ENCODE results near the gene CLCA2. TPM values are rescaled to one million over a fixed set of nuclear protein-coding genes. Genes with fewer than 3 reads are reported as not detected.

The CLCA2 gene
- total and polyA plus RNA-seq, 2 experiments from 2014 or later = 0.34 TPM; not detected in 1

- no peaks in the 10 kb centered on the region for H3K27me3 ChIP-seq
- no peak for DNase-seq (ENCODE audit: low spot score)
- H3K4me1 ChIP-seq (ENCODE audit: insufficient read depth) = no peaks in the 10 kb centered on the region
- H3K9me2 ChIP-seq (replicated peaks; ENCODE audit: insufficient read depth) = no peaks in the 10 kb centered on the region
- no peaks in the 10 kb centered on the region for H3K36me3 ChIP-seq (replicated peaks; ENCODE audit: insufficient read depth, low read depth)
- no peak for TF ChIP-seq EZH2phosphoT487 (IDR thresholded peaks at IDR 0.05; ENCODE audit: low read depth, severe bottlenecking, unreplicated experiment)
- TF ChIP-seq EZH2 (IDR thresholded peaks at IDR 0.05; ENCODE audit: borderline replicate concordance) = no peak
- TF ChIP-seq CTCF (IDR thresholded peaks at IDR 0.05; ENCODE audit: poor library complexity) = no peak
- 88% methylated on average over 4 of the region's 4 CpGs for WGBS (ENCODE audit: low lambda C conversion rate, missing lambda C conversion rate)
- H3K79me2 ChIP-seq = no peaks in the 10 kb centered on the region
- H3K9me3 ChIP-seq (ENCODE audit: low read depth) = no peaks in the 10 kb centered on the region
- no peak overlapping the region for H3K27ac ChIP-seq
- H2AFZ ChIP-seq = no peak overlapping the region
- H4K20me1 ChIP-seq (ENCODE audit: insufficient read depth, poor library complexity, severe bottlenecking) = no peaks in the 10 kb centered on the region
- H3K4me3 ChIP-seq = no peak overlapping the region
- no peak overlapping the region for H3K4me2 ChIP-seq
Observed at GRCh38 chr1:86466986-86467385, 43.0 kb downstream of the CLCA2 start.

DNA sequence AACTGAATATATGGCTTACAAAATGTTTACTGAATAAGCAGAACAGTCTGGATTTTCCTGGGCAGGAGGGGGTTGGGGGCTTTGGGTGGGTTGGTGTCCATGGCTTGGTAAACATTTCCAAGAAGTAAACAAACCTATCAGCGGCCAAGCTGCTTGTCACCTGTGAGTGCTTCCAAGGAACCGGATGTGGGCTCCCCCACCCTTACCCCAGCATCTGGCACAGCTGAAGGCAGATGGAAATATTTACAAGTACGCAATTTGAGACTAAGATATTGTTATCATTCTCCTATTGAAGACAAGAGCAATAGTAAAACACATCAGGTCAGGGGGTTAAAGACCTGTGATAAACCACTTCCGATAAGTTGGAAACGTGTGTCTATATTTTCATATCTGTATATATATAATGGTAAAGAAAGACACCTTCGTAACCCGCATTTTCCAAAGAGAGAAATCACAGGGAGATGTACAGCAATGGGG is 44.6 kb downstream of the CLCA2 start, which contains the start of gene CLCA1:
Gene CLCA1, plus strand, starts transcription at position 427 of the 477 bp plus-strand sequence. Its CDS starts 45 bp downstream, at position 472.
- TF ChIP-seq EZH2phosphoT487 (IDR thresholded peaks at IDR 0.05; ENCODE audit: low read depth, severe bottlenecking, unreplicated experiment) = no peak
- TF ChIP-seq CTCF (IDR thresholded peaks at IDR 0.05; ENCODE audit: poor library complexity) = no peak
- no peak for TF ChIP-seq EZH2 (IDR thresholded peaks at IDR 0.05; ENCODE audit: borderline replicate concordance)
- H3K4me2 ChIP-seq = no peak within 1 kb of the TSS
- H3K9me3 ChIP-seq (ENCODE audit: low read depth) = no peaks in the 10 kb centered on the region
- no peak for DNase-seq (ENCODE audit: low spot score)
- H3K36me3 ChIP-seq (replicated peaks; ENCODE audit: insufficient read depth, low read depth) = no peaks in the 10 kb centered on the region
- H3K27me3 ChIP-seq = no peaks in the 10 kb centered on the region
- no peak within 1 kb of the TSS for H3K4me3 ChIP-seq
- no peaks in the 10 kb centered on the region for H3K9me2 ChIP-seq (replicated peaks; ENCODE audit: insufficient read depth)
- H2AFZ ChIP-seq = no peak within 1 kb of the TSS
- H3K27ac ChIP-seq = no peak within 1 kb of the TSS
- 56% methylated on average over 7 of the region's 7 CpGs for WGBS (ENCODE audit: low lambda C conversion rate, missing lambda C conversion rate)
- H3K79me2 ChIP-seq = no peaks in the 10 kb centered on the region
- no peaks in the 10 kb centered on the region for H4K20me1 ChIP-seq (ENCODE audit: insufficient read depth, poor library complexity, severe bottlenecking)
- H3K4me1 ChIP-seq (ENCODE audit: insufficient read depth) = no peaks in the 10 kb centered on the region

- no peaks in the 10 kb centered on the region for H3K9me2 ChIP-seq (replicated peaks; ENCODE audit: insufficient read depth)
- H3K4me2 ChIP-seq = no peak overlapping the region
- no peak for TF ChIP-seq EZH2 (IDR thresholded peaks at IDR 0.05; ENCODE audit: borderline replicate concordance)
- no peak for TF ChIP-seq EZH2phosphoT487 (IDR thresholded peaks at IDR 0.05; ENCODE audit: low read depth, severe bottlenecking, unreplicated experiment)
- TF ChIP-seq CTCF (IDR thresholded peaks at IDR 0.05; ENCODE audit: poor library complexity) = no peak
- no peaks in the 10 kb centered on the region for H3K36me3 ChIP-seq (replicated peaks; ENCODE audit: insufficient read depth, low read depth)
- no peak overlapping the region for H3K4me3 ChIP-seq
- no peaks in the 10 kb centered on the region for H4K20me1 ChIP-seq (ENCODE audit: insufficient read depth, poor library complexity, severe bottlenecking)
- DNase-seq (ENCODE audit: low spot score) = no peak
- 90% methylated on average over 10 of the region's 10 CpGs for WGBS (ENCODE audit: low lambda C conversion rate, missing lambda C conversion rate)
- no peaks in the 10 kb centered on the region for H3K27me3 ChIP-seq
- no peak overlapping the region for H2AFZ ChIP-seq
- H3K9me3 ChIP-seq (ENCODE audit: low read depth) = no peaks in the 10 kb centered on the region
- H3K27ac ChIP-seq = no peak overlapping the region
- H3K4me1 ChIP-seq (ENCODE audit: insufficient read depth) = no peaks in the 10 kb centered on the region
- no peaks in the 10 kb centered on the region for H3K79me2 ChIP-seq
Observed at GRCh38 chr1:86470859-86471258, 46.9 kb downstream of the CLCA2 start.

DNA sequence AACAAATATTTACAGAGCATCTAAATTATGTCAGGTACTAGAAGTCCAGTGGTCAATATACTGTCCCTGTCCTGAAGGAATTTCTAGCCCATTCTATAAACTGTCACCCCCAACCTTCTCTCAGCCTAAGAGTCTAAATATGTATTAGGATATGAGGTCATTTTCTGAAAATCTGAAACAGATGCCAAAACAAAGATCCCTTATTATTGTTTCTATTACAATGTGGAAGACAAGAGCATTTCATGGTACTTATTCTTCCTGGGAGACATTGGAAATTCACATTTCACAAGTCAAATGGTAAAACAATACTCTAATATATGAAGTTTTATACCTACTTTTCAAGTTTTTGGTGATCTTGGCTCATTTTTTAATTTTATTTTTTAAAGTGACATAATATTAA is 47.3 kb downstream of the CLCA2 start:
- H3K27me3 ChIP-seq = no peaks in the 10 kb centered on the region
- TF ChIP-seq EZH2 (IDR thresholded peaks at IDR 0.05; ENCODE audit: borderline replicate concordance) = no peak
- TF ChIP-seq CTCF (IDR thresholded peaks at IDR 0.05; ENCODE audit: poor library complexity) = no peak
- TF ChIP-seq EZH2phosphoT487 (IDR thresholded peaks at IDR 0.05; ENCODE audit: low read depth, severe bottlenecking, unreplicated experiment) = no peak
- H3K4me1 ChIP-seq (ENCODE audit: insufficient read depth) = no peaks in the 10 kb centered on the region
- H3K36me3 ChIP-seq (replicated peaks; ENCODE audit: insufficient read depth, low read depth) = no peaks in the 10 kb centered on the region
- H3K9me2 ChIP-seq (replicated peaks; ENCODE audit: insufficient read depth) = no peaks in the 10 kb centered on the region
- no peaks in the 10 kb centered on the region for H3K79me2 ChIP-seq
- DNase-seq (ENCODE audit: low spot score) = no peak
- H2AFZ ChIP-seq = no peak overlapping the region
- no peak overlapping the region for H3K4me2 ChIP-seq
- H3K27ac ChIP-seq = no peak overlapping the region
- H3K9me3 ChIP-seq (ENCODE audit: low read depth) = no peaks in the 10 kb centered on the region
- no peak overlapping the region for H3K4me3 ChIP-seq
- H4K20me1 ChIP-seq (ENCODE audit: insufficient read depth, poor library complexity, severe bottlenecking) = no peaks in the 10 kb centered on the region
